ENCODE data around the gene HELB.

The HELB gene

GRCh38 chr12:66304296-66304900 is 2.1 kb downstream of the HELB start:
- DNase-seq = no peak

- no peak for DNase-seq
These were observed 7.3 kb downstream of the HELB start for GRCh38 chr12:66309606-66310005.

- no peak for DNase-seq
These were observed 9.9 kb downstream of the HELB start for GRCh38 chr12:66312189-66312588.

GRCh38 chr12:66314278-66314677 is 12.0 kb downstream of the HELB start:
- DNase-seq = no peak

GRCh38 chr12:66319266-66319954 is 17.1 kb downstream of the HELB start:
- no peak for DNase-seq

GRCh38 chr12:66320996-66321395 is 18.7 kb downstream of the HELB start:
- DNase-seq = no peak

GRCh38 chr12:66321435-66321834 is 19.1 kb downstream of the HELB start:
- no peak for DNase-seq

- no peak for DNase-seq
These were observed 20.7 kb downstream of the HELB start for GRCh38 chr12:66323017-66323416.

- no peak for DNase-seq
These were observed 27.6 kb downstream of the HELB start for GRCh38 chr12:66329941-66330340.

GRCh38 chr12:66331016-66331415 is 28.7 kb downstream of the HELB start:
- no peak for DNase-seq

GRCh38 chr12:66331814-66332213 is 29.5 kb downstream of the HELB start:
- DNase-seq = no peak

- DNase-seq = no peak
These were observed 33.5 kb downstream of the HELB start for GRCh38 chr12:66335746-66336145.

- DNase-seq = no peak
These were observed 35.2 kb downstream of the HELB start for GRCh38 chr12:66337381-66338010.

GRCh38 chr12:66340131-66340530 is 37.8 kb downstream of the HELB start:
- DNase-seq = no peak

- no peak for DNase-seq
These were observed 38.8 kb downstream of the HELB start for GRCh38 chr12:66341126-66341525.

- DNase-seq = no peak
These were observed 42.9 kb downstream of the HELB start for GRCh38 chr12:66345212-66345611.

GRCh38 chr12:66345956-66346355 is 43.7 kb downstream of the HELB start:
- no peak for DNase-seq

- no peak for DNase-seq
These were observed 49.0 kb downstream of the HELB start for GRCh38 chr12:66351301-66351700.

- DNase-seq = no peak
These were observed 49.9 kb downstream of the HELB start for GRCh38 chr12:66352197-66352596.

GRCh38 chr12:66352899-66353298 is 50.6 kb downstream of the HELB start:
- no peak for DNase-seq

GRCh38 chr12:66354291-66354690 is 52.0 kb downstream of the HELB start:
- DNase-seq = no peak

GRCh38 chr12:66359300-66359699 is 57.0 kb downstream of the HELB start:
- DNase-seq = no peak

- no peak for DNase-seq
These were observed 59.4 kb downstream of the HELB start for GRCh38 chr12:66361703-66362102.

- DNase-seq = no peak
These were observed 63.6 kb downstream of the HELB start for GRCh38 chr12:66365718-66366490.
